Chondrocyte (in vitro differentiated cells): ENCODE data around the gene PCDHB10. TPM values are rescaled to one million over a fixed set of nuclear protein-coding genes. Genes with fewer than 3 reads are reported as not detected.
"Not testable (repeated sequence)": the region's sequence is repeated elsewhere in the genome, so short reads cannot be mapped to it uniquely, and the experiment has no call there.

Experiments used
- DNase-seq: peaks from one replicate; pipeline ENCODE4 v3.0.0; 2021; ENCODE audit warnings: mixed read lengths, low spot score
- H3K27ac Mint-ChIP-seq: one replicate; pipeline ENCODE4 v1.8.0; 2021; ENCODE audit warnings: mild to moderate bottlenecking, moderate library complexity, mixed read lengths; ENCODE audit not compliant: unreplicated experiment
- H3K27me3 Mint-ChIP-seq: 2 replicates; pipeline ENCODE4 v1.8.0; 2021; ENCODE audit warnings: low read depth, mixed read lengths
- H3K36me3 Mint-ChIP-seq: 2 replicates; pipeline ENCODE4 v1.8.0; 2021; ENCODE audit warnings: low read depth, mixed read lengths
- H3K4me1 Mint-ChIP-seq: 2 replicates; pipeline ENCODE4 v1.8.0; 2021; ENCODE audit warnings: low read depth, mild to moderate bottlenecking, mixed read lengths
- H3K4me3 Mint-ChIP-seq: one replicate; pipeline ENCODE4 v1.8.0; 2021; ENCODE audit warnings: mild to moderate bottlenecking, moderate library complexity, mixed read lengths; ENCODE audit not compliant: unreplicated experiment
- H3K9me3 Mint-ChIP-seq: 2 replicates; pipeline ENCODE4 v1.8.0; 2021; ENCODE audit warnings: low read depth, mixed read lengths
- CTCF ChIP-seq: fragments of 200-600 bp; sonication (generic); IDR thresholded peaks from 2 replicates; pipeline ENCODE4 v1.5.0; 2021; ENCODE audit warnings: antibody characterized with exemption, mild to moderate bottlenecking, moderate library complexity
- total RNA-seq: library from RNA; stranded (reverse); gene quantifications from 3 replicates; pipeline ENCODE4 v1.2.1, GENCODE V29; 2021

The PCDHB10 gene
- total RNA-seq, 1 donor from 2014 or later = 3.8 TPM

GRCh38 chr5:141179876-141180275 is 12.3 kb upstream of the PCDHB10 start:
- not testable (repeated sequence) for DNase-seq, H3K27me3 Mint-ChIP-seq, H3K4me3 Mint-ChIP-seq, H3K4me1 Mint-ChIP-seq, H3K27ac Mint-ChIP-seq
- peaks cover 22% of the 10 kb centered on the region for H3K36me3 Mint-ChIP-seq
- H3K9me3 Mint-ChIP-seq = peaks cover 34% of the 10 kb centered on the region

GRCh38 chr5:141180313-141180712 is 11.8 kb upstream of the PCDHB10 start:
- H3K27ac Mint-ChIP-seq = no peak overlapping the region
- H3K9me3 Mint-ChIP-seq = peaks cover 37% of the 10 kb centered on the region
- H3K36me3 Mint-ChIP-seq = peaks cover 24% of the 10 kb centered on the region
- H3K4me1 Mint-ChIP-seq = no peaks in the 10 kb centered on the region
- DNase-seq = no peak
- TF ChIP-seq CTCF = no peak
- no peak overlapping the region for H3K4me3 Mint-ChIP-seq
- H3K27me3 Mint-ChIP-seq = no peaks in the 10 kb centered on the region

GRCh38 chr5:141182248-141182647 is 9.9 kb upstream of the PCDHB10 start, which contains the start of gene PCDHB16:
PCDHB16 (plus strand) TSS chr5:141182387; CDS start chr5:141182560, 173 bp downstream.
- DNase-seq = no peak
- no peaks in the 10 kb centered on the region for H3K4me1 Mint-ChIP-seq
- H3K9me3 Mint-ChIP-seq = peaks cover 48% of the 10 kb centered on the region
- peak within 1 kb of the TSS; percentile 79 for H3K27ac Mint-ChIP-seq
- peak; percentile 77 for TF ChIP-seq CTCF
- no peaks in the 10 kb centered on the region for H3K27me3 Mint-ChIP-seq
- peak within 1 kb of the TSS; percentile 73 for H3K4me3 Mint-ChIP-seq
- H3K36me3 Mint-ChIP-seq = peaks cover 33% of the 10 kb centered on the region

GRCh38 chr5:141184117-141184855 is 7.9 kb upstream of the PCDHB10 start:
- H3K4me1 Mint-ChIP-seq, DNase-seq, H3K27me3 Mint-ChIP-seq, H3K4me3 Mint-ChIP-seq, H3K27ac Mint-ChIP-seq: not testable (repeated sequence)
- H3K9me3 Mint-ChIP-seq = peaks cover 58% of the 10 kb centered on the region
- peaks cover 40% of the 10 kb centered on the region for H3K36me3 Mint-ChIP-seq

GRCh38 chr5:141186897-141187512 is 5.1 kb upstream of the PCDHB10 start, which contains the start of gene PCDHB9:
PCDHB9 (plus strand) TSS chr5:141187161; CDS start chr5:141187319, 158 bp downstream.
- H3K36me3 Mint-ChIP-seq = peaks cover 43% of the 10 kb centered on the region
- peak within 1 kb of the TSS; percentile 44 for H3K4me3 Mint-ChIP-seq
- no peaks in the 10 kb centered on the region for H3K4me1 Mint-ChIP-seq
- H3K27ac Mint-ChIP-seq = no peak within 1 kb of the TSS
- H3K9me3 Mint-ChIP-seq = peaks cover 53% of the 10 kb centered on the region
- no peak for DNase-seq
- H3K27me3 Mint-ChIP-seq = no peaks in the 10 kb centered on the region
- peak; percentile 60 for TF ChIP-seq CTCF

GRCh38 chr5:141188682-141189081 is 3.5 kb upstream of the PCDHB10 start:
- H3K9me3 Mint-ChIP-seq = peaks cover 53% of the 10 kb centered on the region
- H3K36me3 Mint-ChIP-seq = peaks cover 34% of the 10 kb centered on the region
- H3K4me3 Mint-ChIP-seq, H3K4me1 Mint-ChIP-seq, DNase-seq, H3K27ac Mint-ChIP-seq, H3K27me3 Mint-ChIP-seq: not testable (repeated sequence)

- not testable (repeated sequence) for H3K27me3 Mint-ChIP-seq, H3K27ac Mint-ChIP-seq, H3K4me3 Mint-ChIP-seq, H3K4me1 Mint-ChIP-seq, DNase-seq
- H3K36me3 Mint-ChIP-seq = peaks cover 34% of the 10 kb centered on the region
- peaks cover 52% of the 10 kb centered on the region for H3K9me3 Mint-ChIP-seq
Measured at GRCh38 chr5:141189131-141189530, 3.0 kb upstream of the PCDHB10 start.

- peaks cover 22% of the 10 kb centered on the region for H3K36me3 Mint-ChIP-seq
- H3K4me3 Mint-ChIP-seq, H3K27ac Mint-ChIP-seq, DNase-seq, H3K4me1 Mint-ChIP-seq, H3K27me3 Mint-ChIP-seq: not testable (repeated sequence)
- H3K9me3 Mint-ChIP-seq = peaks cover 56% of the 10 kb centered on the region
Measured at GRCh38 chr5:141194332-141194731, 2.2 kb downstream of the PCDHB10 start.
